ENCODE data around the gene BTF3.
"Not testable (repeated sequence)": the region's sequence is repeated elsewhere in the genome, so short reads cannot be mapped to it uniquely, and the experiment has no call there.

BTF3 gene

DNA sequence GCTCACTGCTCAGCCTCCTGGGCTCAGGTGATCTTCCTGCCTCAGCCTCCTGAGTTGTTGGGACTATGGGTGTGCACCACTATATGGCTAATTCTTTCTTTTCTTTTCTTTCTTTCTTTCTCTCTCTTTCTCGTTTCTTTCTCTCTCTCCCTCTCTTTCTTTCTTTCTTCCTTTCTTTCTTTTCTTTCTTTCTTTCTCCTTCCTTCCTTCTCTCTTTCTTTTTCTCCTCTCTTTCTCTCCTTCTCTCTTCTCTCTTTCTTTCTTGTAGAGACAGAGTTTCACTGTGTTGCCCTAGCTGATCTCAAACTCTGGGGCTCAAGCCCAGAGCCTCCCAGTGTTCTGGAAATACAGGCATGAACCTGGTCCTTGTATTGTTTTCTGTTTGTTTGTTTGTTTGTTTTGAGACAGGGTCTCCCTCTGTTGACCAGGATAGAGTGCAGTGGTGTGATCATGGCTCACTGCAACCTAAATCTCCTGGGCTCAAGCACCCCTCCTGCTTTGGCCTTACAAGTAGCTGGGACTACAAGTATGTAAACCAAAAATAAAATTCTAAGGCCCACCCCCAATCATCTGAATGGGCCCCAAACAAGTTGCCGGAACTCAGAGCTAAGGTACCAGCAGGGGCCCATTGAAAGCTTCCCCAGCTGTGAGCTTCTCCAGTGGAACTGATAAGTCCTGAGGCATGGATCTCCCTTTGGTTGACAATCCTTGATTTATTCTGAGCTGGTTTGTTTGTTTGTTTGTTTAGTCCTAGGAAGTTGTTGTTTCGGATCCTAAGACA is 11.9 kb upstream of the BTF3 start:
- H3K4me3 ChIP-seq (replicated peaks; ENCODE audit: low read depth, low read length), result no peak overlapping the region
- TF ChIP-seq, protein P1, sequence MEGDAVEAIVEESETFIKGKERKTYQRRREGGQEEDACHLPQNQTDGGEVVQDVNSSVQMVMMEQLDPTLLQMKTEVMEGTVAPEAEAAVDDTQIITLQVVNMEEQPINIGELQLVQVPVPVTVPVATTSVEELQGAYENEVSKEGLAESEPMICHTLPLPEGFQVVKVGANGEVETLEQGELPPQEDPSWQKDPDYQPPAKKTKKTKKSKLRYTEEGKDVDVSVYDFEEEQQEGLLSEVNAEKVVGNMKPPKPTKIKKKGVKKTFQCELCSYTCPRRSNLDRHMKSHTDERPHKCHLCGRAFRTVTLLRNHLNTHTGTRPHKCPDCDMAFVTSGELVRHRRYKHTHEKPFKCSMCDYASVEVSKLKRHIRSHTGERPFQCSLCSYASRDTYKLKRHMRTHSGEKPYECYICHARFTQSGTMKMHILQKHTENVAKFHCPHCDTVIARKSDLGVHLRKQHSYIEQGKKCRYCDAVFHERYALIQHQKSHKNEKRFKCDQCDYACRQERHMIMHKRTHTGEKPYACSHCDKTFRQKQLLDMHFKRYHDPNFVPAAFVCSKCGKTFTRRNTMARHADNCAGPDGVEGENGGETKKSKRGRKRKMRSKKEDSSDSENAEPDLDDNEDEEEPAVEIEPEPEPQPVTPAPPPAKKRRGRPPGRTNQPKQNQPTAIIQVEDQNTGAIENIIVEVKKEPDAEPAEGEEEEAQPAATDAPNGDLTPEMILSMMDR (IDR thresholded peaks at IDR 0.05; ENCODE audit: low read depth, low read length, missing control alignments), result no peak
- no peak for DNase-seq (ENCODE audit: extremely low read depth, low read depth)

- DNase-seq (ENCODE audit: extremely low read depth, low read depth), result not testable (repeated sequence)
Measured at GRCh38 chr5:73487257-73487656, 11.0 kb upstream of the BTF3 start.

GRCh38 chr5:73487815-73488214 is 10.4 kb upstream of the BTF3 start:
- H3K4me3 ChIP-seq (replicated peaks; ENCODE audit: low read depth, low read length), result no peak overlapping the region

More at GRCh38 chr5:73487257-73487656, 11.0 kb upstream of the BTF3 start:
- not testable (repeated sequence) for H3K4me3 ChIP-seq (replicated peaks; ENCODE audit: low read depth, low read length)

DNA sequence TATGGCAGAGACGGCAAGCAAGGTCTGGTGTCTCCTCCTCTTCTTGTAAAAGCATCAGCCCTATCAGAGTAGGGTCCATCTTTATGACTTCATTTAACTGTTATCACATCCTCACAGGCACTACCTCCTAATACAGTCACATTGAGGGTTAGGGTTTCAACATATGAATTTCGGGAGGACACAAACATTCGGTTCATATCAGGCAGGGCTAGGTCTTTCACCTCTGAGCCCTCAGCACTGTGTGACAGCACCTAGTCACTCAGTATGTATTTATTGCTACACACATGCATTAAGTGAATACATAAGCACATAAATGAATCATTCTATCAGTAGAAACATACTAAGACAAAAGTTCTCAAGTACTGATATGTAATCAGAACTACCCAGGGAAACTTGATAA is 9.4 kb upstream of the BTF3 start:
- H3K4me3 ChIP-seq (replicated peaks; ENCODE audit: low read depth, low read length), result no peak overlapping the region
- TF ChIP-seq, protein P1 (IDR thresholded peaks at IDR 0.05; ENCODE audit: low read depth, low read length, missing control alignments), result no peak
- DNase-seq (ENCODE audit: extremely low read depth, low read depth), result no peak

More at GRCh38 chr5:73487815-73488214, 10.4 kb upstream of the BTF3 start:
- no peak for DNase-seq (ENCODE audit: extremely low read depth, low read depth)
- TF ChIP-seq, protein P1 (IDR thresholded peaks at IDR 0.05; ENCODE audit: low read depth, low read length, missing control alignments), result no peak

- TF ChIP-seq, protein P1 (IDR thresholded peaks at IDR 0.05; ENCODE audit: low read depth, low read length, missing control alignments), result no peak
- H3K4me3 ChIP-seq (replicated peaks; ENCODE audit: low read depth, low read length), result no peak overlapping the region
- no peak for DNase-seq (ENCODE audit: extremely low read depth, low read depth)
Measured at GRCh38 chr5:73490088-73490487, 8.2 kb upstream of the BTF3 start.

- TF ChIP-seq, protein P1 (IDR thresholded peaks at IDR 0.05; ENCODE audit: low read depth, low read length, missing control alignments), result no peak
- no peak overlapping the region for H3K4me3 ChIP-seq (replicated peaks; ENCODE audit: low read depth, low read length)
- no peak for DNase-seq (ENCODE audit: extremely low read depth, low read depth)
Measured at GRCh38 chr5:73491155-73491554, 7.1 kb upstream of the BTF3 start.

- no peak for DNase-seq (ENCODE audit: extremely low read depth, low read depth)
- TF ChIP-seq, protein P1 (IDR thresholded peaks at IDR 0.05; ENCODE audit: low read depth, low read length, missing control alignments), result no peak
- no peak overlapping the region for H3K4me3 ChIP-seq (replicated peaks; ENCODE audit: low read depth, low read length)
Measured at GRCh38 chr5:73493421-73493820, 4.8 kb upstream of the BTF3 start.

Data from HFF-Myc (cell line).